HepG2 (cell line): ENCODE results near the gene PCYOX1L. TPM values are rescaled to one million over a fixed set of nuclear protein-coding genes. Genes with fewer than 3 reads are reported as not detected.

Experiments
- ARNT ChIP-seq: fragments of 450-650 bp; IDR thresholded peaks from 2 replicates; pipeline ENCODE4 v1.6.1; 2017
- HBP1 ChIP-seq: IDR thresholded peaks from 2 replicates; pipeline ENCODE4 v1.6.1; 2016; ENCODE audit warnings: low read depth, control low read depth
- HOXA5 ChIP-seq: sonication (generic); formaldehyde crosslinking; IDR thresholded peaks from 2 replicates; pipeline ENCODE4 v1.4.0; 2020; ENCODE audit warnings: missing genetic modification reagents
- IRF1 ChIP-seq: sonication (generic); formaldehyde crosslinking; IDR thresholded peaks from 2 replicates; pipeline ENCODE4 v1.4.0; 2020; ENCODE audit warnings: low read depth, mild to moderate bottlenecking, missing genetic modification reagents
- IRF9 ChIP-seq: sonication (generic); formaldehyde crosslinking; IDR thresholded peaks from 2 replicates; pipeline ENCODE4 v1.8.0; 2022; ENCODE audit warnings: missing genetic modification reagents, mild to moderate bottlenecking, borderline replicate concordance
- KLF11 ChIP-seq: IDR thresholded peaks from 2 replicates; pipeline ENCODE4 v1.6.1; 2016; ENCODE audit warnings: missing compliant biosample characterization
- NFKB2 ChIP-seq: sonication (generic); formaldehyde crosslinking; IDR thresholded peaks from 2 replicates; pipeline ENCODE4 v1.4.0; 2020; ENCODE audit warnings: missing genetic modification reagents, borderline replicate concordance
- NPAS2 ChIP-seq: sonication (generic); formaldehyde crosslinking; IDR thresholded peaks from 2 replicates; pipeline ENCODE4 v1.8.0; 2022; ENCODE audit warnings: mild to moderate bottlenecking, missing genetic modification reagents, borderline replicate concordance
- RNF219 ChIP-seq: sonication (generic); formaldehyde crosslinking; IDR thresholded peaks from 2 replicates; pipeline ENCODE4 v1.5.0; 2020; ENCODE audit warnings: mild to moderate bottlenecking, missing genetic modification reagents
- SMAD9 ChIP-seq: sonication (generic); formaldehyde crosslinking; IDR thresholded peaks from 2 replicates; pipeline ENCODE4 v1.5.1; 2020; ENCODE audit warnings: mild to moderate bottlenecking, missing genetic modification reagents
- SOX5 ChIP-seq: IDR thresholded peaks from 2 replicates; pipeline ENCODE4 v1.6.1; 2016; ENCODE audit warnings: borderline replicate concordance
- SP2 ChIP-seq: sonication (generic); formaldehyde crosslinking; IDR thresholded peaks from 2 replicates; pipeline ENCODE4 v1.5.1; 2020; ENCODE audit warnings: mild to moderate bottlenecking, missing genetic modification reagents
- STAT5B ChIP-seq: sonication (generic); formaldehyde crosslinking; IDR thresholded peaks from 2 replicates; pipeline ENCODE4 v1.4.0; 2020; ENCODE audit warnings: missing genetic modification reagents
- TARDBP ChIP-seq: sonication (generic); formaldehyde crosslinking; IDR thresholded peaks from 2 replicates; pipeline ENCODE4 v1.8.0; 2022; ENCODE audit warnings: mild to moderate bottlenecking, missing genetic modification reagents
- ZBTB3 ChIP-seq: sonication (generic); formaldehyde crosslinking; IDR thresholded peaks from 2 replicates; pipeline ENCODE4 v1.4.0; 2020; ENCODE audit warnings: low read depth, mild to moderate bottlenecking, moderate library complexity, missing genetic modification reagents, borderline replicate concordance
- ZMYM4 ChIP-seq: sonication (generic); formaldehyde crosslinking; IDR thresholded peaks from 2 replicates; pipeline ENCODE4 v1.8.1; 2023; ENCODE audit warnings: mild to moderate bottlenecking, missing genetic modification reagents
- ZNF101 ChIP-seq: sonication (generic); formaldehyde crosslinking; IDR thresholded peaks from 2 replicates; pipeline ENCODE4 v1.4.0; 2020; ENCODE audit warnings: mild to moderate bottlenecking, low read depth, missing genetic modification reagents, borderline replicate concordance
- ZNF207 ChIP-seq: fragments of 450-650 bp; IDR thresholded peaks from 2 replicates; pipeline ENCODE4 v1.6.1; 2016; ENCODE audit warnings: antibody characterized with exemption, borderline replicate concordance
- ZNF24 ChIP-seq: fragments of 450-650 bp; IDR thresholded peaks from 2 replicates; pipeline ENCODE4 v1.6.1; 2017; ENCODE audit warnings: antibody characterized with exemption, mild to moderate bottlenecking
- ZNF737 ChIP-seq: sonication (generic); formaldehyde crosslinking; IDR thresholded peaks from 2 replicates; pipeline ENCODE4 v1.5.0; 2020; ENCODE audit warnings: missing genetic modification reagents, mild to moderate bottlenecking, borderline replicate concordance
- ZNF740 ChIP-seq: sonication (generic); formaldehyde crosslinking; IDR thresholded peaks from 2 replicates; pipeline ENCODE4 v1.4.0; 2020; ENCODE audit warnings: missing genetic modification reagents
- ZNF776 ChIP-seq: sonication (generic); formaldehyde crosslinking; IDR thresholded peaks from 2 replicates; pipeline ENCODE4 v1.4.0; 2020; ENCODE audit warnings: mild to moderate bottlenecking, missing genetic modification reagents
- ZNF800 ChIP-seq: sonication (generic); formaldehyde crosslinking; IDR thresholded peaks from 2 replicates; pipeline ENCODE4 v1.4.0; 2020; ENCODE audit warnings: missing genetic modification reagents
- polyA plus RNA-seq, 8 experiments: library from polyadenylated mRNA; depleted of rRNA in 3 of 8; stranded (reverse) in 7 of 8; unstranded in 1 of 8; fragments of >200 nt; fragmentation: Illumina TruSeq in 4 of 8; extraction: Trizol in 4 of 8; gene quantifications; 2 replicates each; pipeline versions ENCODE4 v1.2.1 to v1.2.3, GENCODE V29; 2011 to 2016; ENCODE audit warnings: low read depth in 4 of 8, missing spikeins in 1 of 8, mixed read lengths in 1 of 8; ENCODE audit not compliant: insufficient read depth in 1 of 8
- total RNA-seq, 5 experiments: library from RNA; depleted of rRNA; stranded (reverse); fragments of >200 nt; fragmentation: Illumina TruSeq; extraction: Trizol; gene quantifications; 2 replicates each; pipeline ENCODE4 v1.2.3, GENCODE V29; 2016; ENCODE audit warnings: low read depth in 1 of 5

Gene PCYOX1L
- total and polyA plus RNA-seq, 2 of the 13 experiments (the other 11 are each of a cell fraction or from before 2014, with no cell fraction given): 1.00 to 3.7 TPM

GRCh38 chr5:149345147-149345891 lies 12.5 kb upstream of the PCYOX1L start, which contains the start of gene GRPEL2 (continued):
- TF ChIP-seq HBP1 (CRISPR knock-in tag) (peak; percentile 21; the same call in 1 of the 2 replicates), NPAS2 (CRISPR knock-in tag) (no peak), KLF11 (peak; percentile 64; the same call in 1 of the 2 replicates), ZNF740 (no peak), ZNF737 (CRISPR knock-in tag) (no peak), IRF9 (peak; percentile 34), IRF1 (CRISPR knock-in tag) (no peak), SP2 (CRISPR knock-in tag) (peak; percentile 65), ZNF776 (CRISPR knock-in tag) (no peak), ZBTB3 (CRISPR knock-in tag) (no peak), ZNF24 (no peak), ZNF101 (CRISPR knock-in tag) (no peak), NFKB2 (CRISPR knock-in tag) (peak; percentile 66; the same call in 1 of the 2 replicates), TARDBP (CRISPR knock-in tag) (peak; percentile 98), HOXA5 (CRISPR knock-in tag) (peak; percentile 89), ZNF800 (CRISPR knock-in tag) (peak; percentile 79), STAT5B (CRISPR knock-in tag) (no peak), ARNT (no peak), ZMYM4 (peak; percentile 92), SOX5 (CRISPR knock-in tag) (peak; percentile 44; the same call in 1 of the 2 replicates), ZNF207 (no peak), SMAD9 (no peak), RNF219 (CRISPR knock-in tag) (no peak)
